Activated CD8-positive, alpha-beta T cell treated with anti-CD3 and anti-CD28 coated beads, Interleukin-2, amount 10 ng/mL, durations not matched to agents 7 days and 5 days (primary cell): Measurements from ENCODE around the gene RPA3. TPM values are rescaled to one million over a fixed set of nuclear protein-coding genes. Genes with fewer than 3 reads are reported as not detected.

Experiments
- total RNA-seq, 2 experiments: library from RNA; stranded (reverse); gene quantifications; one replicate each; pipeline ENCODE4 v1.2.3, GENCODE V29; 2021

RPA3 gene
- total RNA-seq, 2 experiments from 2014 or later: 117 TPM

Other genes starting within 250 kb of the RPA3 start
- gene COL28A1, start 182.7 kb downstream of the RPA3 start, total RNA-seq: not detected
- gene MIOS, start 151.7 kb downstream of the RPA3 start, total RNA-seq: 10 to 100 TPM; 37.1 to 39.8 TPM
- 10 to 100 TPM; 11.9 to 12.3 TPM for gene UMAD1, start 77.9 kb downstream of the RPA3 start, total RNA-seq